GM19239 (cell line): ENCODE data around the gene IBA57.
"Not testable (repeated sequence)": the region's sequence is repeated elsewhere in the genome, so short reads cannot be mapped to it uniquely, and the experiment has no call there.

ENCODE experiments used
- DNase-seq: peaks from one replicate; pipeline ENCODE4 v3.0.0; 2011; ENCODE audit warnings: low spot score; ENCODE audit not compliant: insufficient read length
- FAIRE-seq: peaks from 2 replicates; lab custom pipeline; 2011; peaks lifted over from hg19 to GRCh38; lab: Jason Lieb, UNC

Gene IBA57

DNA sequence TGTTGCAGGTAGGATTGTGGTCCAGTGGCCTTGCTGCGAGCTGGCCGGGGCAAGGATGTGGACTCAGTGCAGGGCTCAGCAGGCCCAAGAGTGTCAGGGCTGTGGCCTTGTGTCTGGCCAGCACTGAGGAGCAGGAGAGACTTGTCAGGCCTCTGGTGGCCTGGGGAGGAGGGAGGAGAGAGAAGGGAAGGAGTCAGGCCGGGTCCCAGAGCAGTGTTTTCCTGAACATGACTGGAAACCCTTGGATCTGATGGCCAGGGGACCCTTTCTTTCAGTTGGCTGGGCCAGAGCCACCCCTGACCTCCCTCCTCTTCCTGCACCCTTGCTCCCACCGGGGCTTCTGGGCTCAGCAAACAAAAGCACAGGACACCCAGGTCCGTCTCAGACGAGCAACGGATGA, 5.1 kb downstream of the IBA57 start:
- DNase-seq (no peak), FAIRE-seq (no peak)

DNA sequence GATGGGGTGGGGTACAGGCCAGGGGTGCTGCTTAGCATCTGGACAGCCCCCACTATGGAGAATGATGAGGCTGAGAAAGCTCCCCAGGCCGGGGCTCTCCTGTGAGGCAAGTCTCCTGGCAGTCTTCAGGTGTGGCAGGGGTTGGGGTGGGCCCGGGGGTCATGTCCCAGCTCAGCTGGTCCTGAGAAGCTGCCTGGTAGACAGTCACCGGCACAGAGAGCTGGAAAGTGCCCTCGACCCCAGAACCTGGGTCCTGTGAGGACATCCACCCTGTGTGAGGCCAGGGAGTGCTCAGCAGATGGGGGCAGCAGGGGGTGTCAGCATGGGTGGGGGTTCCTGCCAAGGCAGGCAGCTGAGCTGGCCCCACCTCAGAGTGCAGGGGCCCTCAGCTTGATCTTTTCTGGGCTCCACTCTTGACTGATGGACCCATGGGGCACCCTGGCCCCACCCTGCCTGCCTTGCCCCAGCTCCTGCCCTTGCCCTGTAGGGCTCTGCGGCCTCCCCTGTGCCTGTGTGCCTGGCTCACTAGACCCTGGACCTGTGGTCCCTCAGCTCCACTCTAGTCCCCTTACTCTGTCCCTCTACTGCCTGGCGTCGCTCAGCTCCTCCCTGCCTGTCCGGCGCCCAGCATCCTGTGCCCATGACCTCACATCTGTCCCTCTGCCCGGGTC, 5.8 kb downstream of the IBA57 start:
- FAIRE-seq = no peak

DNA sequence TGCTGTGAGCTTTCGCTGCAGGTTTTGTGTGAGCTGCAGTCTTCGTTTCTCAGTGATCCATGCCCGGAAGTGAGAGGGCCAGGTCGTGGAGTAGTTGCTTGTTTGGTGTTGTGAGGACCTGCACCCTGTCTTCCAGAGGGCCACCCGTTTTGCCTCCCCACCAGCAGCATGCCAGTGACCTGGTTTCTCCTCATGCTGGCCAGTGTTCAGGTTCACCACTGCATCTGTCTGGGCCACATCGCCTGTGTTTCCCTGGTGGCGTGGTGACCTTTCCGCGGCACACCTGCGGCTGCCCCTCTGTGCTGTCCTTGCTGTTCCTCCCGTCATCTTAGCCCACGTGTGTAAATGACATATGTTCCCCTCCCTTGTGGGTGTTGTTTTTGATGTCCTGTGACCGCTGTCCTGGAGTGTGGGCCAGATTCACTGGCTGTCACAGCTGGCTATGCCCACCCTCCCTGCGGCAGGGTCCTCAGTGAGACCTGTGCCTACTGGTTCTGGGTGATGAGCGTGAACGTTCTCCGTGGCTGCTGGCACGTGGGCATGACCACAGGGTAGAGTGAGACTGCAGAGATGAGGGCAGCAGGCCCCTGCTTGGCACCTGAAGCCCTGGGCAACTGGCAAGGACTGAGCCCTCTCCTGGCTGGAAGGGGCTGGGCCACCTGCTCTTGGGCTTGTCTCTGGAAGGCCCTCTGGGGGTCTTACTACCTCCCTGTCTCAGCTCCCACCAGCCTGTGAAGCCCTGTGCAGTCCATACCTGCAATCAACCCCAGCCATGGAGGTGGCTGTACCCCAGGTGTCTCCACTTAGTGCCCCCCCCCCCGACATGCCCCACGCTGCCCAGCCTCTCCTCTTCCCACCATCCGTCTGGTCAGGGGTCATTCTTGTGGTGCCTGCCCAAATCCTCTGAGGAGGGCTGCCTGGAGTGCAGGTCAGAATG, 7.3 kb downstream of the IBA57 start:
- FAIRE-seq = no peak
- no peak for DNase-seq

More for the DNA sequence above, 5.8 kb downstream of the IBA57 start:
- no peak for DNase-seq

DNA sequence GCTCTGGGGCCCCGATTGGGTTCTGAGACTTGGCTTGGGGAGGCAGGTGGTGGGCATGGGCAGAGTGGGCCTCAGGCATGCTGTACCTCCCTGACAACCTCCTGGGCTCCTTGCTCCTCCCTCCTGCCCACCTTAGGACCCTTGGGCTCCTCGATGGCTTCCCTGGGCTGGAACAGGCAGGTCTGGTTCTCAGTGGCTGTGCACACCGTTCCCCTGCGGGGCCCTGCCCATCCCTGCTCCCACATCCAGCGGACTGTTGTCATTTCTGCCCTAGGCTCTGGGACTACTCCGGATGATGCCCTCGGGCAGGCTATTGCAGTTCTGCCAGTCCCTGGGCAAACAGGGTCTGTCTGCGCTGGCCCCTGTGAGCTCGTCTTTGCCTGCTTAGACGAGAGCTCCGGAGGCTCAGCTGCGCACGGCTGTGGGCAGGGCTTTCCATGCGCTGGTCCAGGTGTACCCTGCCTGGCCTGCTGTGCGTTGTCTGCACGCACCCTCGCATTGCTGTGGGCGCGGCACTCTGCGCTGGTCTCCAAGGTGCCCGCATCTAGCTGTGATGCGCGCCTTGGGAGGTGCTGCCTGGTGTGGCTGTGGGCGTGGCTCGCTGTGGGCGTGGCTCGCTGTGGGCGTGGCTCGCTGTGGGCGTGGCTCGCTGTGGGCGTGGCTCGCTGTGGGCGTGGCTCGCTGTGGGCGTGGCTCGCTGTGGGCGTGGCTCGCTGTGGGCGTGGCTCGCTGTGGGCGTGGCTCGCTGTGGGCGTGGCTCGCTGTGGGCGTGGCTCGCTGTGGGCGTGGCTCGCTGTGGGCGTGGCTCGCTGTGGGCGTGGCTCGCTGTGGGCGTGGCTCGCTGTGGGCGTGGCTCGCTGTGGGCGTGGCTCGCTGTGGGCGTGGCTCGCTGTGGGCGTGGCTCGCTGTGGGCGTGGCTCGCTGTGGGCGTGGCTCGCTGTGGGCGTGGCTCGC, 8.2 kb downstream of the IBA57 start:
- not testable (repeated sequence) for FAIRE-seq, DNase-seq

DNA sequence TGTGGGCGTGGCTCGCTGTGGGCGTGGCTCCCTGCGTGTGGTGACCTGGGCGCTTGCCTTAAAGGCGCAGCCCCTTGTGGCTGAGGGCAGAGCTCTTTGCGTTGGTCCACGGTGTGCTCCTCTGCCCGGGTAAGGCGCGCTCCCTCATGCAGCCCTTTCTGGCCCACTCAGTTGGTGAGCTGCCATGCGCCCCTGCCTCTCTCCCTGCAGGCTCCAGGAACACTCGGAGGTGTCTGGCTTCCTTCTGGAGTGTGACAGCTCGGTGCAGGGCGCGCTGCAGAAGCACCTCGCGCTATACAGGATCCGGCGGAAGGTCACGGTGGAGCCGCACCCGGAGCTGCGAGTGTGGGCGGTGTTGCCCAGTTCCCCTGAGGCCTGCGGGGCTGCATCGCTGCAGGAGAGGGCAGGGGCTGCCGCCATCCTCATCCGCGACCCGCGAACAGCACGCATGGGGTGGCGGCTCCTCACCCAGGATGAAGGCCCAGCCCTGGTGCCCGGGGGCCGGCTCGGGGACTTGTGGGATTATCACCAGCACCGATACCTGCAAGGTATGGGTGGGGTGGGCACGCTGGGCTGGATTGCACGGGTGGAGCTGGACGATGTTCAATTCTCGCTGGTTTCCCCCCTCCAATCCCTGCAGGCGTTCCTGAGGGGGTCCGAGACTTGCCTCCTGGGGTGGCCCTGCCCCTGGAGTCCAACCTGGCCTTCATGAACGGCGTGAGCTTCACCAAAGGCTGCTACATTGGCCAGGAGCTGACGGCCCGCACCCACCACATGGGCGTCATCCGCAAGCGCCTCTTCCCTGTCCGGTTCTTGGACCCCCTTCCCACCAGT, 9.1 kb downstream of the IBA57 start:
- peak; percentile 67 for DNase-seq
- no peak for FAIRE-seq

DNA sequence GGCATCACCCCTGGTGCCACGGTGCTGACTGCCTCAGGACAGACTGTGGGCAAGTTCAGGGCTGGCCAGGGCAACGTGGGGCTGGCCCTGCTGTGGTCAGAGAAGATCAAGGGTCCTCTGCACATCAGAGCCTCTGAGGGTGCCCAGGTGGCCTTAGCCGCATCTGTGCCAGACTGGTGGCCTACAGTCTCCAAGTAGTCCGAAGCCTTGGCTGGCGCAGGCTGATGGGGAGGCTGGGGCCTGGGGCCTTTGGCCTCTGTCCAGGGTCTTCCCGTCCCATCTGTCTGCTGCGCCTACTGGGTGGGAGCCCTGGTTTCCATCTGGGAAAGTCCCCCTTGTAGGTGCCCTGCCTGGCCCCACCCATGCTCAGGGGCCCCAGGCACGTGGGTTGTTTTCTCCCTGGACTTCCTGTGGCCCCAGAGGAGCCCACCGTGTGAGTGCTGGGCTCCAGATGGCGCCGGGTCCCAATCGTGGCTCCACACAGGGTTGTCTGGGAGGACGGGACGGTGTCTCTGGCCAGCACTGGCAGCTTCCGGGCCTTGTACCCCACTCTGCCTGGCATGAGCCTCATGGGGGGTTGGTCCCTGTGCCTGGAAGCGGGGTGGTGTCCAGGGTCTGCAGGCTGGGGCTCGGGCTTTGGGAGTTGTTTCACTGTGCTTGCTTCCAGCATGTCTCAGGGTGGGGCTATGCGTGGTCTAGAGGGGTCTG, 9.9 kb downstream of the IBA57 start:
- FAIRE-seq (no peak), DNase-seq (no peak)

DNA sequence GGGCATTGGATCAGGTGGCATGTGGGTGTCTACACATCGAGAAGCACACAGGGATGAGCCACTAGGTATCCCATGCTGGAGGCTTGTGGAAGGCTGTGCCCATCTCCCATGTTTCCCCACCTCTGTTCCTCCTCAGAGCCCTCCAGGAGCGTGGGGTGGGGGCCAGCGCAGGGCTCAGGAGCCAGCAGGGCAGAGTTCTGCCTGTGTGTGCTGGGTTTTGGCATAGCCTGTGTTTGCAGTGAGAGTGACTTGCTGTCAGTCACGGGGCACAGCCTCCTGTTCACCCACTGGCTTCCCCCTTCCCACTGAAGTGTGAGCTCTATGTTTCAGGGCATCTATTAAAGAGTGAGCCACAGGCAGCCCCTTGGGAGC, 10.4 kb downstream of the IBA57 start:
- no peak for DNase-seq
- FAIRE-seq = no peak

DNA sequence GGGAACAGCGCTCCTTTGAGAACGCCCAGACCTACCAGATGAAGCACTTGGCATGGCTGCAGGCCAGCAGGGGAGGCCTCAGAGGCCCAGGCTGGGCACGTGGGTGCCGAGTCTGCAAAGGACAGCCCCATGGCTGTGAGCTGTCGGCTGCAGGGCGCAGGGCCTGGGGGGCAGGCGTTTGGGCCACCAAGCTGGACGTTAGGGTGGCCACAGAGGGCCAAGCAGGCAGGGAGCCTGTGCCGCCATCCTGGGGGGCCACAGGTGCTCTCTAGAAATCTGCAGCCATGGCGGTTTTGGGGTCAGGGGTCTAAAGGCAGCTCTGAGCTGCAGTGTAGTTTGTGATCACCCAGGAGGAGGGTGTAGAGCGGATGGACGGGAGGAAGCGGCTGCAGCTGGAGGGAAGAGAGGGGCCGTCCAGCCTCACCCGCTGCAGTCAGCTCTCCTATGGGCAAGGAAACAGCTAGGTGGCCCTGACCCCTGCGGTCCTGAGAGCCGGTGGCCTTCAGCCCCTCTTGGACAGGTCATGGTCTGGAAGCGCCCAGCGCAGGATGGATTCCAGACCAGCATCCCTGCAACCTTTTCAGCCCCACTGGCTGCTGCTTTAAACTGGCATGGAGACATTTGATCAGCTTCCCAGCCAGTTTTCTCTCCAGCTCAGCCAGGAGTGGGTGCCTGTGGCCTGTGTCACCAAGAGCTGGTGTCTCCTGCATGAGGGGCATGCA, 11.0 kb downstream of the IBA57 start:
- no peak for FAIRE-seq
- DNase-seq = no peak

DNA sequence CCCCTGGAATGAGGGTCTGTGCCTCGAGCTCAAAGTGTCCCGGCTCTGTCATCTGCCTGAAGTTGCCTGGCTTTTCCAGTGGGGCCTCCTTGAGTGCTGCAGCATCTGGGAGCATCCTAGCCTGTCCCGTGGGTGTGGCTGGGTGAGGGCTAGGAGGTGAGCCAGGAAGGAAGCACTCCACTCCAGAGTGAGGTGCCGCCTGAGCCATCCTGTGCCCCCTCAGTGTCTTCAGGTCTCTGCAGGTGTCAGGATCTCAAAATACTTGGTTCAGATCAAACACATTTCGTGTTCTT, 11.5 kb downstream of the IBA57 start:
- no peak for FAIRE-seq
- DNase-seq = no peak

DNA sequence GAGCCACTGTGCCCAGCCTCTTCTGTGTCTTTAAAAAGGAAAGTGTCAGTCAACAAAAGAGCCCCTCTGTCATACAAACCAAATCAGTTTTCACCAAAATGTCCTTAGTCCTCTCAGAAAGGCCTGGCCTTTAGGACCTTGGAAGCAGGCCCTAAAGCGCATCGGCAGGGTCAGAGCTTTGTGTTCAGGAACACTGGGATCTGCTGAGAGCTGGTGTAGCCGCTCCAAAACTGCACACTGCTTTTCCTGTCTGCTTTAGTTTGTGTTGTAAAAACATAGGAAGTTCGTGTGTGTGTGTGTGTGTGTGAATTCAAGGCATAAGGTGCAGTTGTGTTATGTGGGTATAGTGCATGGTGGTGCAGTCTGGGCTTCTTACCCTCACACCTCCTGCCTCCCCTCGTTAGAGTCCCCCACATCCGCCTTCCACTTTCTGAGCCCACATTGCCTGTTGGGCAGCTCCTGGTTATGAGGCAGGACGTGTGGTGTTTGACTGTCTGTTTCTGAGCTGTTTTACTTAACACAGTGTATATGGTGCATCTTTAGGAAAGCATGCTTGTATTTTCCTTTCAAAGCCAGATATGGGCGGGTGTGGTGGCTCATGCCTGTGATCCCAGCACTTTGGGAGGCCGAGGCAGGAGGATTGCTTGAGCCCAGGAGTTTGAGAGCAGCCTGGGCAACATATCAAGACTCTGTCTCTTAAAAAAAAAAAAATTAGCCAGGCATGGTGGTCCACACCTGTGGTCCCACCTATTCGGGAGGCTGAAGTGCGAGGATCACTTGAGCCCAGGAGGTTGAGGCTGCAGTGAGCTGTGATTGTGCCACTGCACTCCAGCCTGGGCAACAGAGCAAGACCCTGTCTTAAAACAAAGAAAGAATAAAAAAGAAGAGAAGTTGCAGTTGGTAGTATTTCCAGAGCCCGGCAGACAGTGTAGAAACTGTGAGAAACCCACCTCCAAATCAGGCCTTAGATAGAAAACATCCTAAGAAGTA, 12.4 kb downstream of the IBA57 start:
- DNase-seq = no peak
- no peak for FAIRE-seq

DNA sequence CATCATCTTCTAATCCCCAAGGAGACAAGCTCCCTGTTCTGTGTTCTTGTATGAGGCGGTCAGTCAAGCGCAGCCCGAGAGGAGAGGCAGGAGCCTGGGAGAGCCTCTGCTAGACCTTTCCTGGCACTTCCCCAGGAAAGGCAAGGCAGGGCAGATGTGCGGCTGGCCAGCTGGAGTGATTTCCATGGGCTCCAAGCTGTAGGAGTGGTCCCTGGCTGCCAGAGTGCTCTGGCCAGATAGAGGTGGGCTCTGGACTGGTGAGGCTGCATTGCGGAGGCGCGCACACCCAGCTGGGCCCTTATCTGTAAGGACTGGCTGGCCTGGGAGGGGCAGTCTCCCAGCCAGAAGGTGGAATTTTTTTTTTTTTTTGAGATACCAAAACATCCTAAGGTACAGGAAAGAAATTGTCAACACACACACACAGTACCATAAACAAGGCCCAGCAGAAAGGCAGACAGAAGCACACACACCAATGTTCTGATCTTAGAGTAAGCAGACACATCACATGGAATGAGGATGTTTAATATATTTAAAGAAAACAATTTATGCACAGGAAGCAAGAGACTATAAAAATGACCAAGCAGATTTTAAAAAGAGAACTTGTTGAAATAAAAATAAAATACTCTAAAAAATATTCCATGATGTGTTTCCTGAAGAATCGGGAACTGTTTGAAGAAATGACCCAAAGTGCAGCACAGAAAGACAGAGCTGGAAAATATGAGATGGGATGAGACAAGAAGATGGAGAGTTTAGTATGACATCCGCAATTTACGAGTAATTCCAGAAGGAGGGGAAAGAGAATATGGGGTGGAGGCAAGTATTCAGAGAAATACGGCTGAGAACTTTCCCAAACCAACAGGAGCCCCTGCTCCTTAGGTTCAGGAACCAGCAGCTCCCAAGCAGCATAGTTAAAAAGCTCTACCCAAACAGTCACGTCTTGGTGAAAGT, 13.4 kb downstream of the IBA57 start:
- DNase-seq (no peak), FAIRE-seq (no peak)

DNA sequence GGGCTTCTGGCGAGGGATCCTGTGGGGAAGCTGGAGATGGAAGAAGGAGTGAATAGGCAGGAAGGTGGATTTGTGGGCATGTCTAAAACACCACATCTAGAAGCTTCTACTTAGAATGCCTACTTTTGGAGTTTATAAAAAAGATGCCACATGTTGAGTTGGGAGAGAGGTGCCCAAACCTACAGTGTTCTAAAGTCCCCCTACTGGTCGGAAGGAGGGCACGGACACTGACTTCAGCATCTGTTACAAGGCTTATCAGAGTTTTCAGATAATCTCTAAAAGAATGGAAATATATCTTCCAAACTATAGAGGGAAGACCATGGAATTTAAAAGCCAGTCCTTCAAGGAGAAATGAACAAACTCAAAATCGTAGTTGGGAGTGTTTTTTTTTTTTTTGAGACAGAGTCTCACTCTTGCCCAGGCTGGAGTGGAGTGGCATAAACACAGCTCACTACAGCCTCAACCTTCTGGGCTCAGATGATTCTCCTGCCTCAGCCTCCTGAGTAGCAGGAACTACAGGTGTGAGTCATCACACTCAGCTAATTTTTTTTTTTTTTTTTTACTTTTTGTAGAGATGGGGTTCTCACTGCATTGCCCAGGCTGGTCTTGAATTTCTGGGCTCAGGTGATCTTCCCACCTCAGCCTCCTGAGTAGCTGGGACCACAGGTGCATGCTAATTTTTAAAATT, 14.8 kb downstream of the IBA57 start:
- DNase-seq = no peak
- FAIRE-seq = no peak

DNA sequence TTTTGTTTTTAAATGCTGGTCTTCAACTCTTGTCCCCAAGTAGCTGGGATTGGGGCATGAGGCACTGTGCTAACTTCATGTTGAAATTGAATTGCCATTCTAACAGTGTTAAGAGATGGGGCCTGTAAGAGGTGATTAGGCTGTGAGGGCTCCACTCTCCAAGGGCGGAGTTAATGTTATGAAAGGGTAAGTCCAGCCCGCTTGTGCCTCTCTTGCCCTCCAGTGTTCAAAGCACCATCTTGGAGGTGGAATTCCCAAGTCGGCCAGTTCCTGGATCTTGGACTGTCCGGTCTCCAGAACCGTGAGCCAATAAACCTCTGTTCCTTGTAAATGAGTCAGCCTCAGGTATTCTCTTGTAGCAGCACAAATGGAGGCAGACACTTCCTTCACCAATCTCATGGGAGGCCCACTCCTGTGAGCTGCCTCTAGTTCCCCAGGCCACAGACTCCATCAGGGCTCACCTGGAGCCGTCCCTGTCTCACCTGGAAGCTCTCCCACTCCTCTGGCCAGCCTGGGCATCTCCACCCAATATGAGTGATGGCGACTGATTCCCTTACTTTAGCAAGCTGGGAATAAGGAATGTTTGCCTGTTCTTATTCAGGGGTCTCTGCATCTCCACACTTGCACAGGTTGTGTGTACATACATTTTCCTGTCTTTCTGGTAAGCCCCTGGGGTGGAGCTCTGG, 15.5 kb downstream of the IBA57 start:
- DNase-seq = no peak
- no peak for FAIRE-seq

DNA sequence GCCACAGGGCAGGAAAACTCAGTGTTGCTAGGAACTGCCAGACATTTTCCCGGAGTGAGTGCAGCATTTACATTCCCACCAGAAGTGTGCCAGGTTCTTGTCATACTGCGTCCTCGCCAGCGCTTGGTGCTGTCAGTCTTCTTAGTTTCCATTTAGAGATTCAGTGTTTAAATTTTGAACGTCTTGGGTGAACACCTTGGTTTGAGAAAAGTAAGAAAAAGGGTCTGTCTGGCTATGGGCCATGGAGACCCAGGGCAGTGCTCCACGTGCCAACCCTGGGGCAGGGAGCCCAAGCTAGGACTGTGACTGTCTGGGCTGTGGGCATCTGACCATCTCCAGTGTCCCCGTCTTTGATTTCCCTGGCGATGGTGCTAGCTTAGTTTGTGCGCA, 16.0 kb downstream of the IBA57 start:
- FAIRE-seq = no peak
- DNase-seq = no peak

DNA sequence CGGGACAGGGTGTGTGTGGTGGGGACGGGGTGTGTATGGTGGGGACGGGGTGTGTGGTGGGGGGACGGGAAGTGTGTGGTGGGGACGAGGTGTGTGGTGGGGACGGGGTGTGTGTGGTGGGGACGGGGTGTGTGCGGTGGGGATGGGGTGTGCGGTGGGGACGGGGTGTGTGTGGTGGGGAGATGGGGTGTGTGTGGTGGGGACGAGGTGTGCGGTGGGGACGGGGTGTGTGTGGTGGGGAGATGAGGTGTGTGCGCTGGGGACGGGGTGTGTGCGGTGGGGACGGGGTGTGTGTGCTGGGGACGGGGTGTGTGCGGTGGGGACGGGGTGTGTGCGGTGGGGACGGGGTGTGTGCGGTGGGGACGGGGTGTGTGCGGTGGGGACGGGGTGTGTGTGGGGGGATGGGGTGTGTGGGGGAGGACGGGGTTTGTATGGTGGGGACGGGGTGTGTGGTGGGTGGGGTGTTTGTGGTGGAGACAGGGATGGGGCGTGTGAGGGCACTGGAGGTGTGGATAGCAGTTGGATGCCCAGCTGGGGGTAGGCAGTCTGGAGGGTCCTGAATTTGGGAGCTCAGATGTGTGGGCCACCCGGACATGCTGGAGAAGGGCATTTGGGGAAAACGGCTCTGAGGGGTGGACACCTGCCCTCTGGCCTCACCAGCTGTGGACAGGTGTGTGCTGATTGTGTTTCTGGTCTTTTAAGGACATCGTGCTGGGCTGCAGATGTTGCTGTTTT, 16.9 kb downstream of the IBA57 start:
- FAIRE-seq = no peak
- DNase-seq = no peak
